Astrocyte of the cerebellum (primary cell): Measurements from ENCODE around the gene AK8.

Source experiments
- DNase-seq: peaks from one replicate; pipeline ENCODE4 v3.0.0-alpha.2; 2011; ENCODE audit warnings: low read depth
- H3K4me3 ChIP-seq: 2 replicates; pipeline ENCODE4 v1.5.1; 2011; ENCODE audit warnings: mild to moderate bottlenecking, low read depth, low read length, moderate library complexity
- CTCF ChIP-seq: IDR thresholded peaks from 2 replicates; pipeline ENCODE4 v1.5.1; 2012; ENCODE audit warnings: low read length, low read depth, moderate library complexity, mild to moderate bottlenecking; ENCODE audit errors: missing control alignments
- in situ Hi-C: cut with HindIII; loops from 2 replicates; pipeline ENCODE4 v1.10.0; 2017; ENCODE audit warnings: low sequenced_read_pairs

The AK8 gene

GRCh38 chr9:132854832-132855231, 23.3 kb downstream of the AK8 start:
- in situ Hi-C loops = no loop called here
- no peak overlapping the region for H3K4me3 ChIP-seq
- no peak for TF ChIP-seq CTCF
- no peak for DNase-seq

GRCh38 chr9:132853482-132853881, 24.6 kb downstream of the AK8 start:
- DNase-seq = no peak
- TF ChIP-seq CTCF = no peak
- in situ Hi-C loops = no loop called here
- no peak overlapping the region for H3K4me3 ChIP-seq

GRCh38 chr9:132849185-132849706, 28.8 kb downstream of the AK8 start:
- H3K4me3 ChIP-seq = no peak overlapping the region
- DNase-seq = no peak
- in situ Hi-C loops = no loop called here
- no peak for TF ChIP-seq CTCF

GRCh38 chr9:132846918-132847515, 31.1 kb downstream of the AK8 start:
- in situ Hi-C loops = no loop called here
- TF ChIP-seq CTCF = no peak
- H3K4me3 ChIP-seq = no peak overlapping the region
- DNase-seq = no peak

GRCh38 chr9:132846109-132846917, 31.8 kb downstream of the AK8 start:
- in situ Hi-C loops = no loop called here
- TF ChIP-seq CTCF = no peak
- no peak for DNase-seq
- H3K4me3 ChIP-seq = no peak overlapping the region

- DNase-seq = no peak
- no peak for TF ChIP-seq CTCF
- in situ Hi-C loops = no loop called here
- H3K4me3 ChIP-seq = no peak overlapping the region
These were observed 35.7 kb downstream of the AK8 start for GRCh38 chr9:132842124-132843044.
